AG04450 (cell line): ENCODE data around the gene TCHH. TPM values are rescaled to one million over a fixed set of nuclear protein-coding genes. Genes with fewer than 3 reads are reported as not detected.

Source experiments
- CTCF ChIA-PET: fragments of 300-600, 350-600 bp; formaldehyde crosslinking; extraction: SDS; loops from one replicate; lab custom pipeline; 2022; ENCODE audit warnings: antibody characterized with exemption, inconsistent platforms; lab: Charles Lee
- POLR2A ChIA-PET: fragments of 350-600 bp; formaldehyde crosslinking; extraction: SDS; loops from one replicate; lab custom pipeline; 2021; ENCODE audit warnings: antibody characterized with exemption, inconsistent platforms; lab: Yijun Ruan, JAX
- DNase-seq: peaks from one replicate; pipeline ENCODE4 v3.0.0-alpha.2; 2011; ENCODE audit warnings: low read depth, low spot score
- H3K27ac ChIP-seq: one replicate; pipeline ENCODE4 v1.5.1; 2012; ENCODE audit warnings: low read depth, low read length, control low read depth
- H3K27me3 ChIP-seq: one replicate; pipeline ENCODE4 v1.6.0; 2012; ENCODE audit warnings: low read length; ENCODE audit not compliant: control insufficient read depth, insufficient read depth
- H3K4me3 ChIP-seq: 2 replicates; pipeline ENCODE4 v1.5.1; 2011; ENCODE audit warnings: mild to moderate bottlenecking, low read depth, low read length, control low read depth
- H3K9me3 ChIP-seq: 2 replicates; pipeline ENCODE4 v1.5.1; 2012; ENCODE audit warnings: low read length; ENCODE audit not compliant: control insufficient read depth, insufficient read depth
- CTCF ChIP-seq: IDR thresholded peaks from 2 replicates; pipeline ENCODE4 v1.5.1; 2011; ENCODE audit warnings: low read depth, low read length, control low read depth, inconsistent platforms
- polyA minus RNA-seq: library from RNA; depleted of rRNA, polyadenylated mRNA; stranded (reverse); fragments of >200 nt; gene quantifications from 2 replicates; pipeline ENCODE4 v1.2.3, GENCODE V29; 2011; rRNA and poly(A)+ RNA removed
- polyA plus RNA-seq: library from polyadenylated mRNA; depleted of rRNA; stranded (reverse); fragments of >200 nt; gene quantifications from 2 replicates; pipeline ENCODE4 v1.2.3, GENCODE V29; 2011; rRNA removed

TCHH gene
- polyA plus RNA-seq = not detected in 2 replicates
- not detected in 2 replicates for polyA minus RNA-seq

GRCh38 chr1:152115344-152115743, at the start of gene TCHH:
TCHH (minus strand) TSS chr1:152115444; CDS start chr1:152114080, 1,364 bp downstream.
- CTCF ChIA-PET = no interaction called here
- Histone ChIP-seq H3K27ac (no peak within 1 kb of the TSS), H3K9me3 (peaks cover 11% of the 10 kb centered on the region; the same call in 1 of the 2 replicates), H3K4me3 (no peak within 1 kb of the TSS), H3K27me3 (peaks cover 36% of the 10 kb centered on the region)
- TF ChIP-seq CTCF = no peak
- no peak for DNase-seq
- POLR2A ChIA-PET = no interaction called here

GRCh38 chr1:152164517-152165136, 49.4 kb upstream of the TCHH start:
- Histone ChIP-seq H3K9me3 (no peaks in the 10 kb centered on the region), H3K27ac (no peak overlapping the region), H3K27me3 (peaks cover 3% of the 10 kb centered on the region), H3K4me3 (no peak overlapping the region)
- TF ChIP-seq CTCF = no peak
- ChIA-PET CTCF (no interaction called here), POLR2A (no interaction called here)
- no peak for DNase-seq

- CTCF ChIA-PET = interaction anchor here (1.3 kb wide), 1 partner anchor 21 kb away, joined by 4 read pairs; no protein-coding TSS in a partner anchor
- Histone ChIP-seq H3K27me3 (peaks cover 3% of the 10 kb centered on the region), H3K4me3 (no peak overlapping the region), H3K27ac (no peak overlapping the region), H3K9me3 (no peaks in the 10 kb centered on the region)
- no peak for TF ChIP-seq CTCF
- no peak for DNase-seq
- POLR2A ChIA-PET = no interaction called here
Measured at GRCh38 chr1:152162792-152163463, 47.7 kb upstream of the TCHH start.

GRCh38 chr1:152160576-152160975, 45.3 kb upstream of the TCHH start:
- DNase-seq = no peak
- ChIA-PET CTCF (no interaction called here), POLR2A (no interaction called here)
- no peak for TF ChIP-seq CTCF
- Histone ChIP-seq H3K27me3 (no peaks in the 10 kb centered on the region), H3K4me3 (no peak overlapping the region), H3K27ac (no peak overlapping the region), H3K9me3 (no peaks in the 10 kb centered on the region)

- ChIA-PET CTCF (no interaction called here), POLR2A (no interaction called here)
- H3K27me3 ChIP-seq = no peaks in the 10 kb centered on the region
- no peak within 1 kb of the TSS for H3K4me3 ChIP-seq
- no peaks in the 10 kb centered on the region for H3K9me3 ChIP-seq
- no peak for DNase-seq
- no peak within 1 kb of the TSS for H3K27ac ChIP-seq
- TF ChIP-seq CTCF = no peak
Measured at GRCh38 chr1:152159144-152159543, 43.9 kb upstream of the TCHH start, which contains the start of gene RPTN. RPTN (minus strand) TSS chr1:152159228; CDS start chr1:152157889, 1,339 bp downstream.
